GM12864 (cell line): ENCODE measurements around the gene SLC37A1.

ENCODE experiments used
- DNase-seq: peaks from one replicate; pipeline ENCODE4 v3.0.0-alpha.2; 2011; ENCODE audit warnings: low read depth
- H3K4me3 ChIP-seq: 2 replicates; pipeline ENCODE4 v1.5.1; 2011; ENCODE audit warnings: mild to moderate bottlenecking, low read depth, low read length, control low read depth
- TF ChIP-seq, protein P1 (sequence below): IDR thresholded peaks from 2 replicates; pipeline ENCODE4 v1.5.1; 2011; ENCODE audit warnings: low read depth, mild to moderate bottlenecking, moderate library complexity, low read length, control low read depth, inconsistent platforms; ENCODE audit errors: missing control alignments

Gene SLC37A1

DNA sequence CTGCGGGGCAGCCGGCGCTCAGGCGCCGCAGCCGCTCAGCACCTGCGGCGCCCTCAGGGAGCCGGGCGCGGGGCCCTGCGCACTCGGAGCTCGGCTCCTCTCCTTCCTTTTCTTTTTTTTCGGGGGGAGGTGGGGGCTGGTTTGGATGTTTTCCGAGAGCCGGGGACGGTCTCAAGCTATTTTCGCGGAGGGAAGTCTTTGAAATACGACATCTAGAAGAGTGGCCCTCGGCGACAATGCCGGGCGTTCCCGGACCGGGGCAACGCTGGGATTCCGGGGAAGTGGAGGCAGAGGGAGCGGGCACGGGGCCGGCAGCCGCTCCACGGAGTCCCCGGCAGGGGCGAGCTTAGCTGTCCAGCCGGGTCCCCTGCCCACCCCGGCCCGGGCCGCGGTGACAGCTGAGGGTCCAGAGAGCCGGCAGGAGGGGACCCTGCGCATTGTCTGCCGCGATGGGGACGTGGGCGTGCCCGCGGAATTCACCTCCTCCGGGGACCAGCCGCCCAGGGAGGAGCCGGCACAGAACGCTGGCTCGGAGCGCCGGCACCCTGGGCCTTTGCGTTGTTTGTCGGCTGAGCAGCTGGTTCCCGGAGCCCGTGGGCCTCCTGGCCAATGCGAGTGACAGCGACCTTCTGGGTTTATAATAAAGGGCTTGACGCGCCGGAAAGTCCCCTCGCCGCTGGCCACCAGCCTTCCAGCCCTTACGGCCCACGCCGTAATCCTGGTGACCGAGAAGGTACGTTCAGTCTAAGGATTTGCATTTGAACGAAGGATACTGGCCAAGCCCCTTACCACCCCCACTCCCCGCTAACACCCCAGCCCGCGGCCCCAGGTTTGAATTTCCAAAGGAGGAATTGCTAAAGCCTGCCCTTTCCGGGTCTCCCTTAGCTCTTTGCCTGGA is 582 bp downstream of the SLC37A1 start:
- TF ChIP-seq, protein P1, sequence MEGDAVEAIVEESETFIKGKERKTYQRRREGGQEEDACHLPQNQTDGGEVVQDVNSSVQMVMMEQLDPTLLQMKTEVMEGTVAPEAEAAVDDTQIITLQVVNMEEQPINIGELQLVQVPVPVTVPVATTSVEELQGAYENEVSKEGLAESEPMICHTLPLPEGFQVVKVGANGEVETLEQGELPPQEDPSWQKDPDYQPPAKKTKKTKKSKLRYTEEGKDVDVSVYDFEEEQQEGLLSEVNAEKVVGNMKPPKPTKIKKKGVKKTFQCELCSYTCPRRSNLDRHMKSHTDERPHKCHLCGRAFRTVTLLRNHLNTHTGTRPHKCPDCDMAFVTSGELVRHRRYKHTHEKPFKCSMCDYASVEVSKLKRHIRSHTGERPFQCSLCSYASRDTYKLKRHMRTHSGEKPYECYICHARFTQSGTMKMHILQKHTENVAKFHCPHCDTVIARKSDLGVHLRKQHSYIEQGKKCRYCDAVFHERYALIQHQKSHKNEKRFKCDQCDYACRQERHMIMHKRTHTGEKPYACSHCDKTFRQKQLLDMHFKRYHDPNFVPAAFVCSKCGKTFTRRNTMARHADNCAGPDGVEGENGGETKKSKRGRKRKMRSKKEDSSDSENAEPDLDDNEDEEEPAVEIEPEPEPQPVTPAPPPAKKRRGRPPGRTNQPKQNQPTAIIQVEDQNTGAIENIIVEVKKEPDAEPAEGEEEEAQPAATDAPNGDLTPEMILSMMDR: no peak
- DNase-seq: no peak
- H3K4me3 ChIP-seq: peak overlapping the region; percentile 87

DNA sequence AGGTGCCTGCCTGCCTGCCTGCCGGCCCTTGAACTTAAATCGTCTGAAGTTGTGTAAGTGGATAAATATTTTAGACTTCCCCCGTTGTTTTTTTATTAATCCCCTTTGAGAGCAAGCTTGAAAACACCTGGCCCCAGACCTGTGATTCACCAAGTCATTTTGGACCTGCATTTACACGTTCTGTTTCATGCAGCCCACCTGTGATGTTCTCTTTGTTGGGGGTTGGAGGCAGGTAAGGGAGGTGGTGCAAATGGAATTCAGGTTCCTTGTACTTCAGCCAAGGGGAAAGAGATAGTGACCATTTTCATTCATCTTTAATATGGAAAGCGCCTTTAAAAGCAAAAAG is 1.2 kb downstream of the SLC37A1 start:
- TF ChIP-seq, protein P1: no peak
- peak overlapping the region; percentile 87 for H3K4me3 ChIP-seq
- DNase-seq: no peak

DNA sequence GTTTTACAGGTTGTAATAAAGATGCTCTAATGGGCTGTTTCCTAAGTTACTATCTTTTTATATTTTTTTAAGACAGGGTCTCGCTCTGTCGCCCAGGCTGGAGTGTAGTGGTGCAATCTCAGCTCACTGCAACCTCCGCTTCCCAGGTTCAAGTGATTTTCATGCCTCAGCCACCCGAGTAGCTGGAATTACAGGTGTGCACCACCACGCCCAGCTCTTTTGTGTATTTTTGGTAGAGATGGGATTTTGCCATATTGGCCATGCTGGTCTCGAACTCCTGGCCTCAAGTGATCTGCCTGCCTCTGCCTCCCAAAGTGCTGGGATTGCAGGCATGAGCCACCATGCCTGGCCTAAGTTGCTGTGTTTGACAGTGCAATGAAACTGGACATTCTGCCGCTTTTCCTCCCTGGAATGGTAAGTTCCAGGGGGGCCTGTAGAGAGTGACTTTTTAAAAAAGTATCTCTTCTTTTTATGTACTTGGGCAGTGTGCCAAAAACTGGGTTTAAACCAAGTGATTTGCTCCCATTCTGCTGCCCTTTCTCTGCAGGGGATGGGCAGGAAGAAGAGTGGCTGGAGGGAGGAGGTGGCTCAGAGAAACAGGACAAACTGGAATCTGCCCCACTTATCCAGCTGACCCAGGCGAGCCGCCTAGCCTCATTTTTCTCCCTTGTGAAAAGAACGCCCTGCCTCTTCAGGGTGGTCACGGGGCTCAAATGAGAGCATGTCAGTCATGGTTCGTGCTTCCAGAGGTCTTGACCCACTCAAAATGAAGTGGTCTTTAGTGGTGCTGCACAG is 2.3 kb downstream of the SLC37A1 start:
- H3K4me3 ChIP-seq: no peak overlapping the region; the same call in 1 of the 2 replicates
- DNase-seq: no peak
- TF ChIP-seq, protein P1: no peak

DNA sequence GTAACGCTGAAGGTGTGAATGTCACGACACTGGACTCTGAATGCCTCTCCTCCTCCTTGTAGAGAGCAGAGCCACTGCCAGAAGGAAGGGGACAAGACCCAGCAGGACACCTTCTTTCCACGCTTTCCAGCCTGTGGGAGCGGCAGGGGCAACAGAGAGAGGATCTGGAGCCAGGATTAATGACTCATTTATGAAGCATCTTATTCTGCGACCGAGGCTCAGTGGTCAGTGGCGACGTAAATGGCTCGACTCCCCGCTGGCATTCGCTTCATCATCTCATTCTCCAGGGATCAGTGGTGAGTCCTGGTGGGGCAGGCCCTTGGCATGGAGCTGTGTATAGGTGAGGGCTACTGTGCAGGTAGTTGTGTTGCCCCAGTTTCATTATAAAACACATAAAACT is 4.6 kb downstream of the SLC37A1 start:
- TF ChIP-seq, protein P1: no peak
- H3K4me3 ChIP-seq: no peak overlapping the region
- no peak for DNase-seq

DNA sequence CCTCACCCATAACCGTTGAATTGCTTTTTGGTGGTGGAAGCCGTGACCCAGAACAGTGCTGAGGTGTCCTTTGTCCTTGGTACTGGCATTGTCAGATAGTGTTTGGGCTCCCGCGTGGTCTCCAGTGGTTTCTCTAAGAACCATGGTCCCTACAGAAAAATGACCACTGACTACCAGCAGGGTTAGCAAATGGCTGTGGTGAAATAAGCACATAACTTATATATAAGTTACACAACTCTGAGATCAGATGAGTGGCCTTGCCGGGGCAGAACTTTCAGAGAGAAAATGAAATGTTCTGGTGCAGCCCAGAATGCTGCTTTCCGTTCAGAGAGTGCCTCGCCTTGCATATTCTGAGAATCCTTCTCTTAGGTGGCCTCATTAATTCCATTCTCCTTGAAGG is 5.0 kb downstream of the SLC37A1 start:
- no peak for DNase-seq
- TF ChIP-seq, protein P1: no peak
- no peak overlapping the region for H3K4me3 ChIP-seq

DNA sequence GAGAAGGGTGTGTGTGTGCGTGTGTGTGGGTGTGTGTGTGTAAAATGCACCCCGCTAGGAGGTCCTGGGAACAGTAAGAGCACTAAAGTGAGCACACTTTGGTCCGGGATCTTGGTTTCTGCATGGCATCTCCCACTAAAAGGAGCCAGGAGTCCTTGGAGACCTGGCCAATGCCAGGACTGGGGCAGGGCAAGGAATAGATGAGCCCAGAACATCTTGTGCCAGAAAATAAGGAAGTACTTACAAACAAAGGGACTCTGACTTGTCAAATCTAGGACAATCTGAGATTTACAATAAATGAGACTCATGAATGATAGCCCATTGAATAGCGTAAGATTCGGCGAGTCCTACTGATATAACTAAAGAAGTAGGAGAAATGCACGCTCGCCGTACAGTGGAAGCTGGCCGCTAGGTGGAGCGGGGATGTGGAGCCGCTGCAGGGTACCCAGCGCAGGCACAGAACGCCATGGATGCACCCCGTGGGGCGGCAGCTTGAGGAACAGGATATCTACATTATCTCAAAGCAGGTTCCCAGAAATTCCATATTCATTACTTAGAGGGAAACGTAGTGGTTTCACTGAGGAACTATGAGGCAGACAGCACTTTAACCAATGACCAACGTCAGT is 7.1 kb downstream of the SLC37A1 start:
- no peak overlapping the region for H3K4me3 ChIP-seq
- TF ChIP-seq, protein P1: no peak
- DNase-seq: no peak
